ENCODE measurements around the gene KPNA5.
"Not testable (repeated sequence)": the region's sequence is repeated elsewhere in the genome, so short reads cannot be mapped to it uniquely, and the experiment has no call there.

Gene KPNA5

GRCh38 chr6:116680880-116681672, at the start of gene KPNA5:
Gene KPNA5, plus strand, starts transcription at chr6:116681211. Its CDS starts 124 bp downstream, at chr6:116681335.
- DNase-seq = peak; percentile 72

DNA sequence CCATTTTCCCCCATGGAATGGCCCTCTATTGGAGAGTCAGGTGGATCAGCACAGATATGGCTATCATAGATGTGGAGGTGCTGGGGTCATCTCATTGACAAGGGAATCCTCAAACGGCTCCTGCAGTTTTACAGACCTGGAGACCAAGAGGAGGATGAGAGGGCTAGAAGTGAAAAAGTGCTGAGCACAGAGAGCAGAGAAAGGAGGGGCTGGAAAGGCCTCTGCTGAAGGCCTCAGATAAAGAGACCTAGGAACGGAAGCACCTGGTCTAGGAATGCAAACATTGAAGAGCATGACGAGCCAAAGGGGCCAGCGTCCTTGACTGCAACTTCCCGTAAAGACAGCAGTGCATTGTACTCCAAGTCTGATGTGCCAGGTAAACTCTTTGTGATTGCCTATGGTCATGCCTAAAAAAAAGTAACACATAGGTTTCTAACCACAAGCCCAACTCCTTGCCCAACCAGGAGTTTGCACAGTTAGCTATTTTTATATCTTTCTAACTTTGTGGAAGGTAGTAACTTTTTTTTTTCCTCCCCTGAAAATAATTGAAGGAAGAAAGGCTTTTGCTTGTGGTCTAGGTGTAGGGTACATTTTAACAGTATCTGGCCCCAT, 49.5 kb upstream of the KPNA5 start:
- no peak for DNase-seq

GRCh38 chr6:116633685-116634084, 47.3 kb upstream of the KPNA5 start:
- no peak for DNase-seq

- DNase-seq = no peak
Observed at GRCh38 chr6:116648156-116648555, 32.9 kb upstream of the KPNA5 start.

DNA sequence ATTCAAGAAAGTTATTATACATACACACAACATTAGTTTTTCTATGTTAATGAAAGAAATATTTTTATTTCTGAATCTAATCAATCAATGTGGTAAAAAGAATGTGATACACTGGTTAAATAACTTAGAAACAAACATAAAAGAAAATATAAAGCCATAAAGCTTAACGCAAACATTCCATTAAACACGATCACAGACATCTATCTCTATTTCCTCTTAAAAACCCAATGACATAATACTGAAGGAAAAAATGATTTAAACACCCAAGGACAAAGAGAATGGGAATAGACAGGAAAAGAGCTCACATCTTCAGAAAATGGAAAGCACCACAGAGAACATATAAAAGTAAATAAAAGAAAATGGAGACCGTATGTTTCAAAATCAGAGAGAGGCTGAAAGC, 31.9 kb upstream of the KPNA5 start:
- DNase-seq = no peak

GRCh38 chr6:116651916-116652315, 29.1 kb upstream of the KPNA5 start:
- no peak for DNase-seq

- DNase-seq = no peak
Observed at GRCh38 chr6:116661594-116661993, 19.4 kb upstream of the KPNA5 start.

GRCh38 chr6:116662202-116662601, 18.8 kb upstream of the KPNA5 start:
- DNase-seq = no peak

- DNase-seq = no peak
Observed at GRCh38 chr6:116663308-116663707, 17.7 kb upstream of the KPNA5 start.

DNA sequence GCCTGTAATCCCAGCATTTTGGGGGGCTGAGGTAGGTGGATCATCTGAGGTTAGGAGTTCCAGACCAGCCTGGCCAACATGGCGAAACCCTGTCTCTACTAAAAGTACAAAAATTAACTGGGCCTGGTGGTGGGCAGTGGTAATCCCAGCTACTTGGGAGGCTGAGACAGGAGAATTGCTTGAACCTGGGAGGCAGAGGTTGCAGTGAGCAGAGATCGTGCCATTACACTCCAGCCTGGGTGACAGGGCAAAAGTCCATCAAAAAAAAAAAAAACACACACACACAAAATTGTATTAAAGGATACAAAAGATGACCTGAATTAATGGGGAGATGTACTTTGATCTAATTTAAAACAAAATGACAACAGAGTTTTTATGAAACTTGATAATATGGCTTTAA, 16.8 kb upstream of the KPNA5 start:
- DNase-seq = not testable (repeated sequence)

DNA sequence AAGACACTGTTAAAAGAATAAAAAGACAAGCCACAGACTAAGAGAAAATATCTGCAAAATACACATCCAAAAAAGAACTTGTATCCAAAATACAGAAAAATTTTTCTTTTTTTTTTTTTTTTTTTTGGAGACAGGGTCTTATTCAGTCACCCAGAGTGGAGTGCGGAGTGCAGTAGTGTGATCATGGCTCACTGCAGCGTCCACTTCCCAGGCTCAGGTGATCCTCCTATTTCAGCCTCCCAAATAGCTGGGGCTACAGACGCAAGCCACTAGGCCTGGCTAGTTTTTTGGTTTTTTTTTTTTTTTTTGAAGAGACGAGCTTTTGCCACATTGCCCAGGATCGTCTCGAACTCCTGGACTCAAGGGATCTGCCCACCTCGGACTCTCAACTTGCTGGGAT, 15.5 kb upstream of the KPNA5 start:
- no peak for DNase-seq

DNA sequence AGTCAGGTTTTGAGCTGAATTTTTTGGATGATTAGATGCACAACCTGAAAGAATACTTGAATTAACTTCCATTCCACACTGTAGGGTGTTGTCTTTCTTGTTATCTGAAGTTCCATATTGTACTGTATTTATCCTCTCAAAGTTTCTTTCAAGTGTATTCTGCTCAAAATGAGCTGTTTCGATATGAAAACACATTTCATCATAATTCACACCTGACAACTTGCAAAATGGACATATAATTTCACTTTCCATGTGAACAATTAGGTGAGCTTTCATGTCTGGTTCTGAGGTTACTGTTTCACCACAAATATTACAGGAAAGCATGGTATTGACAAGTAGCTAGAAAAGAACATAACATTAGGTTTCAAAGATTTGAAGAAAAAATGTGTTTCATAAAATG, 14.1 kb upstream of the KPNA5 start:
- no peak for DNase-seq

GRCh38 chr6:116667623-116668022, 13.4 kb upstream of the KPNA5 start:
- DNase-seq = no peak

DNA sequence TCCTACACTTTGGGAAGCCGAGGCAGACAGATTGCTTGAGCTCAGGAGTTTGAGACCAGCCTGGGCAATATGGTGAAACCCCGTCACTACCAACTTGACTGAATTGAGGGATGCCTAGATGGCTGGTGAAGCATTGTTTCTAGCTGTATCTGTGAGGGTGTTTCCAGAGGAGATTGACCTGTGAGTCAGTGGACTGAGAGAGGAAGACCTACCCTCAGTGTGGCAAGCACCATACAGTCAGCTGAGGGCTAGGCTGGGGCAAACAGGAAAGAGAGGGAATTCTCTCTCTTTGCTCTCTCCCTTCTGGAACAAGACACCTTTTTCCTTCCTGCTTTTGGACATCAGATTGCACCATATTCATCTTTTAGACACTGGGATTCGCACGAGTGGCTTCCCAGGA, 8.7 kb upstream of the KPNA5 start:
- DNase-seq = no peak

- DNase-seq = no peak
Observed at GRCh38 chr6:116676021-116676420, 5.0 kb upstream of the KPNA5 start.

- no peak for DNase-seq
Observed at GRCh38 chr6:116682334-116682712, 1.3 kb downstream of the KPNA5 start.

DNA sequence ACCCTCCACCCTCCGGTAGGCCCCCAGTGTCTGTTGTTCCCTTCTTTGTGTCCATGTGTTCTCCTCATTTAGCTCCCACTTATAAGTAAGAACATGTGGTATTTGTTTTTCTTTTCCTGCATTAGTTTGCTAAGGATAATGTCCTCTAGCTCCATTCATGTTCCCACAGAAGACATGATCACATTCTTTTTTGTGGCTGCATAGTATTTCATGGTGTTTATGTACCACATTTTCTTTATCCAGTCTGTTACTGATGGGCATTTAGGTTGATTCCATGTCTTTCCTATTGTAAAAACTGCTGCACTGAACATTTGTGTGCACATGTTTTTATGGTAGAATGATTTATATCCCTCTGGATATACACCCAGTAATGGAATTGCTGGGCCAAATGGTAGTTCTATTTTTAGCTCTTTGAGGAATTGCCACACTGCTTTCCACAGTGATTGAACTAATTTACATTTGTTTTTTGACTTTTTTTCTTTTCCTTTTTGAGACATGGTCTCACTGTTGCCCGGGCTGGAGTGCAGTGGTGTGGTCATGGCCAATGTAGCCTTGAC, 4.5 kb downstream of the KPNA5 start:
- DNase-seq = no peak

DNA sequence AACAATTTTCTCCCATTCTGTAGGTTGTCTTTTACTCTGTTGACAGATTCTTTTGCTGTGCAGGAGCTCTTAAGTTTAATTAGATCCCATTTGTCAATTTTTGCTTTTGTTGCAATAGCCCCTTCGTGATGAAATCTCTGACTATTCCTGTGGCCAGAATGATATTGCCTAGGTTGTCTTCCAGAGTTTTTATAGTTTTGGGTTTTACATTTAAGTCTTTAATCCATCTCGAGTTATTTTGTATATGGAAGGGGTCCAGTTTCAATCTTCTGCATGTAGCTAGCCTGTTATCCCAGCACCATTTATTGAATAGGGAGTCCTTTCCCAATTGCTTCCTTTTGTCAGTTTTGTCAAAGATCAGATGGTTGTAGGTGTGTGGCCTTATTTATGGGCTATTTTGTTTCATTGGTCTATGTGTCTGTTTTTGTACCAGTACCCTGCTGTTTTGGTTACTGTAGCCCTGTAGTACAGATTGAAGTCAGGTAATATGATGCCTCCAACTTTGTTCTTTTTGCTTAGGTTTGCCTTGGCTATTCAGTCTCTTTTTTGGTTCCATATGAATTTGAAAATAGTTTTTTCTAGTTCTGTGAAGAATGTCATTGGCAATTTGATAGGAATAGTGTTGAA, 5.6 kb downstream of the KPNA5 start:
- DNase-seq = not testable (repeated sequence)

DNA sequence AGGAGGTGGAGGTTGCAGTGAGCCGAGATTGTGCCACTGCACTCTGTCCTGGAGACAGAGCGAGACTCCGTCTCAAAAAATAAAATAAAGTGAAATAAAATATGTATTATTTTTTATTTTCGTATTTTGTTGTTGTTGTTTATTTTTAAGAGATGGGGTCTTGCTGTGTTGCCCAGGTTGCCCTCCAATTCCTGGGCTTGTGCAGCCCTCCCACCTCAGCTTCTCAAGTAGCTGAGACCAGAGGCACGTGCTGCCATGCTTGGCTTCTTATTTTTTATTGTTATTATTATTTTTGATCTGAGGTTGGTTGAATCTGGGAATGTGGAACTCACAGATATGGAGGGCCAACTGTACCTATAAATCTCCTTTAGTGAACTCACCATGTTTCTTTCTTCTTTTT, 10.1 kb downstream of the KPNA5 start:
- DNase-seq = no peak

DNA sequence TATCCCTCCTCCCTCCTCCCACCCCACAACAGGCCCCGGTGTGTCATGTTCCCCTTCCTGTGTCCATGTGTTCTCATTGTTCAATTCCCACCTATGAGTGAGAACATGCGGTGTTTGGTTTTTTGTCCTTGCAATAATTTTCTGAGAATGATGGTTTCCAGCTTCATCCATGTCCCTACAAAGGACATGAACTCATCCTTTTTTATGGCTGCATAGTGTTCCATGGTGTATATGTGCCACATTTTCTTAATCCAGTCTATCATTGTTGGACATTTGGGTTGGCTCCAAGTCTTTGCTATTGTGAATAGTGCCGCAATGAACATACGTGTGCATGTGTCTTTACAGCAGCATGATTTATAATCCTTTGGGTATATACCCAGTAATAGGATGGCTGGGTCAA, 11.9 kb downstream of the KPNA5 start:
- not testable (repeated sequence) for DNase-seq

- DNase-seq = not testable (repeated sequence)
Observed at GRCh38 chr6:116693275-116693674, 12.3 kb downstream of the KPNA5 start.

GRCh38 chr6:116695401-116695800, 14.4 kb downstream of the KPNA5 start:
- no peak for DNase-seq

DNA sequence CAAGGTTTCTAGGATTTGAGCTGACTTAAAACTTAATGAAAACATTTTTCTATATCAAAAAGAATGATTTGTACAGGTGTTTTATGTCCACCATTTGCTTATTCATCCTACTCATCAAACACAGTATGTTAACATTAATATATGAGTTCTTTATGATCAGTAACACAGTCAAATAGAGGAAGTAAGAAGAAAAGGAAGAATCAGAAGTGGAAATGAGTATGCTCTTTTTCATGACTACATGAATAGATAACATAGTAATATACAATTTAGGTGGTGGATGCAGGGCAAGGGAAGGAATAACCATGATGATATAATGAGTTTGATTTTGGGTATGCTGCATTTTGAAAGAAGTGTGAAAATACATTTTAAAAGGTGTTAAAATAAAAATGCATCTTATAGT, 16.5 kb downstream of the KPNA5 start:
- no peak for DNase-seq

DNA sequence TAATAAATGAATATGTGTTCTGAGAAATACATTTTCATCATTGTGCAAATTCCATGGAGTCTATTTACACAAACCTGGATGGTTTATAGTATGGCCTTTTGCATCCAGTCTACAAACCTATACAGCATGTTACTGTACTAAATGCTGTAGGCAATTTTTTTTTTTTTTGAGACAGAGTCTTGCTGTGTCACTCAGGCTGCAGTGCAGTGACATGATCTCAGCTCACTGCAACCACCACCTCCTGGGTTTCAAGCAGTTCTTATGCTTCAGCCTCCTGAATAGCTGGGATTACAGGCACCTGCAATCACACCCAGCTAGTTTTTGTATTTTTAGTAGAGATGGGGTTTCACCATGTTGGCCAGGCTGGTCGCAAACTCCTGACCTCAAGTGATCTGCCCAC, 22.9 kb downstream of the KPNA5 start:
- not testable (repeated sequence) for DNase-seq

All from NCI-H1417 treated with DMSO at 0.1 percent for 48 hours (cell line).